AG09309 (cell line): ENCODE results near the gene TOX2.
A peak's percentile ranks its signal among the peaks of the same experiment; 100 is the strongest.

Experiments used
- DNase-seq: peaks from one replicate; pipeline ENCODE4 v3.0.0-alpha.2; 2010; ENCODE audit warnings: low read depth
- H3K4me3 ChIP-seq: 2 replicates; pipeline ENCODE4 v1.5.1; 2011; ENCODE audit warnings: mild to moderate bottlenecking, low read depth, low read length, moderate library complexity; ENCODE audit not compliant: control insufficient read depth
- TF ChIP-seq, protein P1 (sequence below): IDR thresholded peaks from 2 replicates; pipeline ENCODE4 v1.5.1; 2011; ENCODE audit warnings: mild to moderate bottlenecking, low read depth, low read length, inconsistent platforms; ENCODE audit not compliant: insufficient read depth, control insufficient read depth; ENCODE audit errors: missing control alignments

TOX2 gene

DNA sequence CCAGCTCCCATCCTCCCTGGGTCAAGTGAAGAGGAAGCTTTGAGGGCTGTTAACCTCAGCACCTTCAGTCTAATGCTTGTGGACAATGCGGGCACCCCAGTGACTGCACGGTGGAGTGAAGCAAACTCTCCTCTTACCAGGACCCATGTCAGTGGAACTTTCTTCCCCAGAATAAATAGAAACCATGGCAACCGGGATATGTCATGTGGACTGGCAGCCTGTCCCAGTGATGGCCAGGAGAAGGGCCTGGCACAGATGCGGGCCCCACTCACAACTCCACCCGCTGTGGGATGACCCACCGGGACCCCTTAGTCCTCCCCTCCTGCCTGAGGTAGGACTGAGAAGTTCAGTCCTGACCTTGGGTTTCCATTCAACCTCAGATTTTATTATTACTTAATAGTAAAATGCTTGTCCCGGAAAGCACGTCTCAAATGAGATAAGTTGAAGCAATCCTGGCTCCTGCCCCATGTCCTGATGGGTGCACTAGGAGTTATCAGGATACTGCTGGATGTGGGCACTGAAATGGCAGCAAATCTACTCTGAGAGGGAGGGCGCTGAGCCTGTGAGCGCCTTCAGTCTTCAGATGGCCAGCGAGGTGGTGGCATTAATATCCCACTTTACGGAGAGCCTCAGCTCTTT is 23.5 kb downstream of the TOX2 start:
- no peak for DNase-seq
- TF ChIP-seq, protein P1, sequence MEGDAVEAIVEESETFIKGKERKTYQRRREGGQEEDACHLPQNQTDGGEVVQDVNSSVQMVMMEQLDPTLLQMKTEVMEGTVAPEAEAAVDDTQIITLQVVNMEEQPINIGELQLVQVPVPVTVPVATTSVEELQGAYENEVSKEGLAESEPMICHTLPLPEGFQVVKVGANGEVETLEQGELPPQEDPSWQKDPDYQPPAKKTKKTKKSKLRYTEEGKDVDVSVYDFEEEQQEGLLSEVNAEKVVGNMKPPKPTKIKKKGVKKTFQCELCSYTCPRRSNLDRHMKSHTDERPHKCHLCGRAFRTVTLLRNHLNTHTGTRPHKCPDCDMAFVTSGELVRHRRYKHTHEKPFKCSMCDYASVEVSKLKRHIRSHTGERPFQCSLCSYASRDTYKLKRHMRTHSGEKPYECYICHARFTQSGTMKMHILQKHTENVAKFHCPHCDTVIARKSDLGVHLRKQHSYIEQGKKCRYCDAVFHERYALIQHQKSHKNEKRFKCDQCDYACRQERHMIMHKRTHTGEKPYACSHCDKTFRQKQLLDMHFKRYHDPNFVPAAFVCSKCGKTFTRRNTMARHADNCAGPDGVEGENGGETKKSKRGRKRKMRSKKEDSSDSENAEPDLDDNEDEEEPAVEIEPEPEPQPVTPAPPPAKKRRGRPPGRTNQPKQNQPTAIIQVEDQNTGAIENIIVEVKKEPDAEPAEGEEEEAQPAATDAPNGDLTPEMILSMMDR, result no peak

DNA sequence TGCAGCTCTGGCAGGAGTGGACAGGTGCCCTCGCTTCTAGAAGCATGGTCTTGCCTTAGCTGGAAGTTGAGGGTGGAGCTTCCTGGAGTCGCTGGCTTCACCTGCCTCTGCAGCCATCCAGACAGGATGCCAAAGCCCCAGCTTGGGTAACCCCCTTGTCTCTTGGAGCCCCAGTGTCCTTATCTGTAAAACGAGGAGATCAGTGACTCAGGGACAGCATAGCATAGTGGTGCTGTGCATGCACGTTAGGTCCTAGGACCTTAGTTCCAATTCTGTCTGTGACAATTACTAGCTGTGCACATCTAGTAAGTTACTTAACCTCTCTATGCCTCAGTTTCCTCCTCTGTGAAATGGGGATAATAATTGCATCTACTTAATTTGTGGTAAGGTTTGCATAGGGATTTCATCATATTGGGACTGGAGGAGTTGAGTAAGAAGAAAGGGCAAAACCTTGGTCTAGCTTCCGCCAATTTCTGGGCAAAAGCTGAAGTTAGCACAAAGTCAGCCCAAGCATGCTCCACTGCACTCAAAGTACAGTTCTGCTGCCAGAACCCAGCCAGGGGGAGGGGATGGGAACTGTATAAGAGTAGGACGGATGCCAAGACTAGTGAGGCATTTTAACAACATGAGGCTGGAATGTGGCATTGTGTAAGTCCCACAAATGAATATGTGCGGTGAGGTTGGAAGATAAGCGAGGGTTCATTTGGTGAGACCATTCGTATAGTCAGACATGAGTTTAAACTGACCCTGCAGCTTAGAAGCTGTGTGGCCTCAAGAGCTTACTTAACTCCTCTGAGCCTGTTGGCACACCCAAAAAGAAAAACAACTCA is 24.5 kb downstream of the TOX2 start:
- peak; percentile 100 for DNase-seq
- H3K4me3 ChIP-seq, result no peak overlapping the region
- TF ChIP-seq, protein P1, result no peak

More for the DNA sequence above, 23.5 kb downstream of the TOX2 start:
- H3K4me3 ChIP-seq, result no peak overlapping the region

DNA sequence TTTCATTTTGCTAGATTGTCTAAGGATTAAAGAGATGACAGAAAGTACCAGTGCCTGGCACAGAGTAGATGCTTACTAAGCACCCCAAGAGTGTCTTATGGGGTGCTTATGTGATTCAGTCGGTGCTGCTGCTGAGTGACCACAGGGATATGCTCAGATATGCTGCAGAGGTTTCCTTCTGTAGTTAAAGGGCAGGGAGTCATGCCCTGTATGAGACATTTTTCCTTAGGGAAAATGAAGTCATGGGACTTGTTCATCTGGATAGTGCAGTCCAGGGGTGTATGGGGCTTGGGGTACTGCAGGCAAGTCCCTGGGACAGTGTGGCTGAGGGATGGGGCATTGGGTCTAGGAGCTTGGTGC is 25.1 kb downstream of the TOX2 start:
- TF ChIP-seq, protein P1, result no peak
- H3K4me3 ChIP-seq, result no peak overlapping the region
- no peak for DNase-seq

DNA sequence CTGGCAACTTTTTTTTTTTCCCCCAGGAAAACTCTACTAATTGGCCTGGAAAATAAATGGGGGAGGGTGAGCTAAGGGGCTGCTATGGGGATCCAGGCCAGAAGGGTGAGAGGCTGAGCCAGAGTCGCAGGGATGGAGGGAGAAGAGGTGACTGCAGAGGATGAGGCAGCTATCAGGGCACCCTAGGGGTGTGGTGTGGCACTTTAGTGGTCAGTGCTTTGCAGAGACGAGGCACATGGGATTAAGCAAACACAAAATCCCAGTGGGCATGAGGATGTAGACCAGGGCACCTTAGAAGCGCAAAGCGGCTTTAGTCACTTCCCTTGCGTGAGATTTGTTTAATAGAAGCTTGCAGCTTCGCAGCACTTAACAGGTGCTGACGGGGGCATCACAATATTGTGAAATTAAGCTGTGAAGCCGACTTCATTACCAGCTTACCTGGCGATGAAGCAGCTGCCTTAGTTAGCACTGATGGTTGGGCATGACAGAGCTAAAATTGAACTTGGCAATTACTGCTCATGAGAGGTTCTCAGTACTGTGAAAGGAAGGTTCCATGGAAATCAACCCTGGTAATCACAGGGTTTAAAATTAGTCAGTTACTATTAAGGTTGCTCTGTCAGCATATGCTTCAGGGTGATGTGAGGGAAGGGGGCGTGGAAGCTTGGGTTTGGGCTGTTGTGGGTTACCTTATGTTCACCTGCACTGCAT is 26.0 kb downstream of the TOX2 start:
- TF ChIP-seq, protein P1, result no peak
- no peak for DNase-seq
- H3K4me3 ChIP-seq, result no peak overlapping the region

DNA sequence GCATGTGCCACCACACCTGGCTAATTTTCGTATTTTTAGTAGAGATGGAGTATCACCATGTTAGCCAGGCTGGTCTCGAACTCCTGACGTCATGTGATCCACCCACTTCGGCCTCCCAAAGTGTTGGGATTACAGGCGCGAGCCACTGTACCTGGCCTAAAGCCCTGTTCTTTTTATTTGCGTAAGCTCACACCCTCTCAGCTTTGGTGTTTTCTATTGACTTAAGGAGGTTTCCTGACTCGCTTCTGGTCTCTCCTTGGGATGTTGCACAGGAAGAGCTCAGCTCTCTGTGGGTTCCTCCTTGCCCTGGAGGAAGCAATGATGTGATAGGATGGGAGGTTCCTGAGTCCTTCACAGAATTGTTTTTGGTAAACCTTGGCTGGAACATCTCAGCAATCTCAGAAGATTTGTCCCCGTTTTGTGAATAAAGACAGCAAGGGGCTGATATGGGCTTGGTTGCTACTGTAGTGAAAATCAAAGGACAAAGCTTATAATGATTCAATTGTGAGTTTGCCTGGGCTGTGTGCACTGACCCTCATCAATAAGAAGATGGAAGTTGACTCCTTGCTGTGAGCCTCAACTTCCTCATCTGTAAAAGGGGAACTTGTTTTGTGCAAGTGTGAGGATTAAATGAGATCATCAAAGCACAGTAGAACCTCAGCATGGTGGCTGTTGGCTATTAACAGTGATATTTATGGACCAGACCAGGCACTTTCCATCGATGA is 27.0 kb downstream of the TOX2 start:
- no peak for DNase-seq
- TF ChIP-seq, protein P1, result no peak
- no peak overlapping the region for H3K4me3 ChIP-seq

DNA sequence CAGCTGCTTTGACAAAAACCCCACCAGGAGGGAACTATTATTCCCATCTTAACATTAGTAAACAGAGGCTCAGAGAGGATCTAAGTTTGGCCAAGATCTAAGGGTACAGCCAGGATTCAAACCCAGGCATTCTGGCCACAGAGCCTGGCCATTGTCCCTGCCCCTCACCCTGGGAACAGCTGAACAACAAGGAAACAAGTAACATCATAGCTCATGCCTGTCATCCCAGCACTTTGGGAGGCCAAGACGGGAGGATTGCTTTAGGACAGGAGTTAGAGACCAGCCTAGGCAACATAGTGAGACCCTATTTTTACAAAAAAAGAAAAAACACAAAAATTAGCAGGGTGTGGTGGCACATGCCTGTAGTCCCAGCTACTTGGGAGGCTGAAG is 27.5 kb downstream of the TOX2 start:
- TF ChIP-seq, protein P1, result no peak
- H3K4me3 ChIP-seq, result no peak overlapping the region
- DNase-seq, result no peak
